HG02623 (cell line): ENCODE results near the gene PCDHB4.
"Not testable (repeated sequence)": the region's sequence is repeated elsewhere in the genome, so short reads cannot be mapped to it uniquely, and the experiment has no call there.

ENCODE experiments used
- ATAC-seq: cut with Tn5 transposase; IDR thresholded peaks from one replicate; pipeline ENCODE4 v1.9.1; 2021; ENCODE audit warnings: moderate library complexity; ENCODE audit not compliant: unreplicated experiment

PCDHB4 gene

DNA sequence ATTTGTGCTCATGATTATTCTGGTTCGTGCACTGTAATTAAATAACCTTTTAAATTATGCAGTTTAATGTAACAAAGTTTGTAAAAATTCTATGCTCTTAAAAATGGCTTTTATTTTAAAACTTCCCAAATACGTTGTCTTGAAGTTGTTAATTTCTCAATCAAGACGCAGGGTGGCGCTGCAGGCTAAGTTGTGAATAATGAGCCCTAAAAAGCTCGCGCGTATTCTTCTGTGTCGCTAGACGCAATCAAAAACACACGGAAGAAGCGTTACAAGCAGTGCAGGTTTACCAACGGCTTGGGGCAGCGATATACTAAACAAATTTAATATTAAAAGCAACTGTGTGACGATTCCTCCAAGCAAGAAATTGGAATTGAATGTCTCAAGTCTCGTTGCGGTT, at the start of gene PCDHB4:
Gene PCDHB4 (plus strand): TSS at position 256 of the 400 bp plus-strand sequence. CDS start 181 bp downstream, outside the sequence.
- no peak for ATAC-seq

DNA sequence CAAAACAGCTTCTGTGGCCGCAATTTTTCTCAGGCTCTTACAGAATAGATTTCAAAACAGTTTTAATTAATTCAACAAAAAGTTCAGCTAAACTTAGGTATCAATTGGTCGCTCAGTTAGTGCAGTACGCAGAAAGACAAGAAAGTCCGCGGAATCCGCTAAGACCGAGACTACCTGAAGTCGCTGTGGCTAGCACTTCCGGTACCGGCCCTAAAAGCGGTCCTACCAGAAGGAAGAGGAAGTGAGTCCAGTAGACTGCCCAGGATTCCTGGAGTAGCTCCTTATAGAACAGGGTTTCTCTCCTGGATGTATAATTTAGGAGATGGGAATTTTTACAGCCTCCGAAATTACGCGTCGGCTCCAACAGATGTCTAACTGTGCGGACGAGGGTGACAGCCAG, 43.8 kb upstream of the PCDHB4 start:
- no peak for ATAC-seq

DNA sequence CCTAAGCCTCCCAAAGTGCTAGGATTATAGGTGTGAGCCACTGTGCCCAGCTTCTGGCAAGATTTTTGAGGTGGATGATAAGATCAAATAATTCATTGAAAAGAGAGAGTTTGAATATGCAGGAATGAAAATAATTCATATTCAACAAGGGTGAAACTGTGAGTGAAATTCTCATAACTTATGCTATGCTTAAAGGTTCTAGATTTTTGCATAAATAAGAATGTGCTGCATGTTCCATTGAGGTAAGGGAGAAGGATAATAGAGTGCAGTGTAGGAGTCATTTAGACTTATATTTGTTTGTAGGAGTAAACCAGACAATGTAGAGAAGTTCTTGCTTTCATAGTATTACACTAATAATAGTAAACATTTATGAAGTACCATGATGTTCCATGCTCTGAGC, 39.4 kb upstream of the PCDHB4 start:
- ATAC-seq: no peak

DNA sequence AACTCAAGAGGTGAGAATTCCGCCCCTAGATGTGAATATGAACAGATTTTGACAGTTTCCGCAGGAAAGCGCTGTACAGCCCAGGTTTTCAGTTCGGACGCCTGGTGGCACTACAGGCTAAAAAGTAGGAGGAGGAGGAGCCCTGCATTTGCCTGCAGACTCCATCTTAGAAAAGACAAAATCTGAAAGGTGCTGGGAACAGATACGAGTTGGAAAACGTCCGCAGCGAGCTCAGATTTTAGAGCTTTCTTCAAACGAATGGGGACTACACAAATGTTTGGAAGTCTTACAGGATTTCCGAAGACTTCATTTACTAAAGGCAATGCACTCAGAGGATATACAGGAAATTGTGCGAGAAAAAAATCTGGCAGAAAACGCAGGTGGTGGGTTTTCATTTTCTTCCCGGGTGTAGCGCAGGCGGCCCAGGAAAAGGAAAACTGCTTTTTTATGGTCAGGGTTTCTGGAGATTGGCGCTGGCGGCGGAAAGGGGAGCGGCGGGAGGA, 37.1 kb upstream of the PCDHB4 start:
- no peak for ATAC-seq

DNA sequence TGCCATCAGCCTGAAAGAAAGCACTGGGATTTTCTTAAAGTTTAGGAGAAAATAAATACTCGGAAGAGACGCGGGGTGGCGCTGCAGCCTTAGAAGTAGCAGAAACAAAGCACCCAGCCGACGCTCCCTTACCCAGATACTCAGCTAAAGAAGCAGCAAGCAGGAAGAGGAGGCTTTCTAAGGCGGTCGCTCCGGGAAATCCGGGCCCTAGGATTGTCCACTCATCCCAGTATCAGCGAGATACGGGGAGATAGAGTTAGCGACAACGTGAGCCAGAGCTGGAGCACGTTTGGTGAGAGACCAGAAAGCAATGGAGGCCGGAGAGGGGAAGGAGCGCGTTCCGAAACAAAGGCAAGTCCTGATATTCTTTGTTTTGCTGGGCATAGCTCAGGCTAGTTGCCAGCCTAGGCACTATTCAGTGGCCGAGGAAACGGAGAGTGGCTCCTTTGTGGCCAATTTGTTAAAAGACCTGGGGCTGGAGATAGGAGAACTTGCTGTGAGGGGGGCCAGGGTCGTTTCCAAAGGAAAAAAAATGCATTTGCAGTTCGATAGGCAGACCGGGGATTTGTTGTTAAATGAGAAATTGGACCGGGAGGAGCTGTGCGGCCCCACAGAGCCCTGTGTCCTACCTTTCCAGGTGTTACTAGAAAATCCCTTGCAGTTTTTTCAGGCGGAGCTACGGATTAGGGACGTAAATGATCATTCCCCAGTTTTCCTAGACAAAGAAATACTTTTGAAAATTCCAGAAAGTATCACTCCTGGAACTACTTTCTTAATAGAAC, 26.9 kb upstream of the PCDHB4 start, which contains the start of gene PCDHB2:
Gene PCDHB2 (plus strand): TSS at position 135 of the 782 bp plus-strand sequence. CDS start 176 bp downstream, at position 311.
- ATAC-seq: no peak

DNA sequence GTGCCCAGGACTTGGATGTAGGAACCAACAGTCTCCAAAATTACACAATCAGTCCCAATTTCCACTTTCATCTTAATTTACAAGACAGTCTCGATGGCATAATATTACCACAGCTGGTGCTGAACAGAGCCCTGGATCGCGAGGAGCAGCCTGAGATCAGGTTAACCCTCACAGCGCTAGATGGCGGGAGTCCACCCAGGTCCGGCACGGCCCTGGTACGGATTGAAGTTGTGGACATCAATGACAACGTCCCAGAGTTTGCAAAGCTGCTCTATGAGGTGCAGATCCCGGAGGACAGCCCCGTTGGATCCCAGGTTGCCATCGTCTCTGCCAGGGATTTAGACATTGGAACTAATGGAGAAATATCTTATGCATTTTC, 26.4 kb upstream of the PCDHB4 start:
- no peak for ATAC-seq

DNA sequence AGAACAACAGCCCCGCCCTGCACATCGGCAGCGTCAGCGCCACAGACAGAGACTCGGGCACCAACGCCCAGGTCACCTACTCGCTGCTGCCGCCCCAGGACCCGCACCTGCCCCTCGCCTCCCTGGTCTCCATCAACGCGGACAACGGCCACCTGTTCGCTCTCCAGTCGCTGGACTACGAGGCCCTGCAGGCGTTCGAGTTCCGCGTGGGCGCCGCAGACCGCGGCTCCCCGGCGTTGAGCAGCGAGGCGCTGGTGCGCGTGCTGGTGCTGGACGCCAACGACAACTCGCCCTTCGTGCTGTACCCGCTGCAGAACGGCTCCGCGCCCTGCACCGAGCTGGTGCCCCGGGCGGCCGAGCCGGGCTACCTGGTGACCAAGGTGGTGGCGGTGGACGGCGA, 25.4 kb upstream of the PCDHB4 start:
- ATAC-seq: not testable (repeated sequence)

DNA sequence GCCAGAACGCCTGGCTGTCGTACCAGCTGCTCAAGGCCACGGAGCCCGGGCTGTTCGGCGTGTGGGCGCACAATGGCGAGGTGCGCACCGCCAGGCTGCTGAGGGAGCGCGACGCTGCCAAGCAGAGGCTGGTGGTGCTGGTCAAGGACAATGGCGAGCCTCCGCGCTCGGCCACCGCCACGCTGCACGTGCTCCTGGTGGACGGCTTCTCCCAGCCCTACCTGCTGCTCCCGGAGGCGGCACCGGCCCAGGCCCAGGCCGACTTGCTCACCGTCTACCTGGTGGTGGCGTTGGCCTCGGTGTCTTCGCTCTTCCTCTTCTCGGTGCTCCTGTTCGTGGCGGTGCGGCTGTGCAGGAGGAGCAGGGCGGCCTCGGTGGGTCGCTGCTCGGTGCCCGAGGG, 25.0 kb upstream of the PCDHB4 start:
- not testable (repeated sequence) for ATAC-seq

DNA sequence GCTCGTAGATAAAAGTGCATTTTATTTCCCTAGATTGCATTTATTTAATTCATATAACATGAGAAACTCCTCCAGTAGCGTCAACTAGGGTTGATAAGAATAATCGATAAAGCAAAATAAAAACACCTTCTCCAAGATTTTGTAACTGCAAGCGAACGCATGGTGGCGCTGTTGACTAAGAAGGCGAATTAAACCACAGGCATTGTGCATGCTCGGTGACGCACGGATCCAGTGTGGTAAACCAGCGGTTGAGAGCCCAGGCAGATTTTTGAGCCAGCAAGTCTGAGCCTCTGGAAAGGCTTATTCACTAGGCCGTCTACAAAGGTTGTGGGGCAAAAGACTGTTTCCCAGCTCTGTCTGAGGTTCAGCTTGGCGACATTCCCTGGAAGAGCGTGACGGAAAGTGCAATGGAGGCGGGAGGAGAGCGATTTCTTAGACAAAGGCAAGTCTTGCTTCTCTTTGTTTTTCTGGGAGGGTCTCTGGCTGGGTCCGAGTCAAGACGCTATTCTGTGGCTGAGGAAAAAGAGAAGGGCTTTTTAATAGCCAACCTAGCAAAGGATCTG, 21.3 kb upstream of the PCDHB4 start, which contains the start of gene PCDHB3:
Gene PCDHB3 (plus strand): TSS at position 231 of the 563 bp plus-strand sequence. CDS start 177 bp downstream, at position 408.
- no peak for ATAC-seq

DNA sequence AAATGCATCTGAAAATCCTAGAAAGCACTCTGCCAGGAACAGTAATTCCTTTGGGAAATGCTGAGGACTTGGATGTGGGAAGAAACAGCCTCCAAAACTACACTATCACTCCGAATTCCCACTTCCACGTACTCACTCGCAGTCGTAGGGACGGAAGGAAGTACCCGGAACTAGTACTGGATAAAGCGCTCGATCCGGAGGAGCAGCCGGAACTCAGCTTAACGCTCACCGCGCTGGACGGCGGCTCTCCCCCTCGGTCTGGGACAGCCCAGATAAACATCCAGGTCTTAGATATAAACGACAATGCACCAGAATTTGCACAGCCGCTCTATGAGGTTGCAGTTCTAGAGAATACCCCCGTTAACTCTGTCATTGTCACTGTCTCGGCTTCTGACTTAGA, 20.6 kb upstream of the PCDHB4 start:
- no peak for ATAC-seq

DNA sequence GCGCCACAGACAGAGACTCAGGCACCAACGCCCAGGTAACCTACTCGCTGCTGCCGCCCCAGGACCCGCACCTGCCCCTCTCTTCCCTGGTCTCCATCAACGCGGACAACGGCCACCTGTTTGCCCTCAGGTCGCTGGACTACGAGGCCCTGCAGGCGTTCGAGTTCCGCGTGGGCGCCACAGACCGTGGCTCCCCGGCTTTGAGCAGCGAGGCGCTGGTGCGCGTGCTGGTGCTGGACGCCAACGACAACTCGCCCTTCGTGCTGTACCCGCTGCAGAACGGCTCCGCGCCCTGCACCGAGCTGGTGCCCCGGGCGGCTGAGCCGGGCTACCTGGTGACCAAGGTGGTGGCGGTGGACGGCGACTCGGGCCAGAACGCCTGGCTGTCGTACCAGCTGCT, 19.5 kb upstream of the PCDHB4 start:
- not testable (repeated sequence) for ATAC-seq

DNA sequence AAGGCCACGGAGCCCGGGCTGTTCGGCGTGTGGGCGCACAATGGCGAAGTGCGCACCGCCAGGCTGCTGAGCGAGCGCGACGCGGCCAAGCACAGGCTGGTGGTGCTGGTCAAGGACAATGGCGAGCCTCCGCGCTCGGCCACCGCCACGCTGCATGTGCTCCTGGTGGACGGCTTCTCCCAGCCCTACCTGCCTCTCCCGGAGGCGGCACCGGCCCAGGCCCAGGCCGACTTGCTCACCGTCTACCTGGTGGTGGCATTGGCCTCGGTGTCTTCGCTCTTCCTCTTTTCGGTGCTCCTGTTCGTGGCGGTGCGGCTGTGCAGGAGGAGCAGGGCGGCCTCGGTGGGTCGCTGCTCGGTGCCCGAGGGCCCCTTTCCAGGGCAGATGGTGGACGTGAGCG, 19.1 kb upstream of the PCDHB4 start:
- not testable (repeated sequence) for ATAC-seq

DNA sequence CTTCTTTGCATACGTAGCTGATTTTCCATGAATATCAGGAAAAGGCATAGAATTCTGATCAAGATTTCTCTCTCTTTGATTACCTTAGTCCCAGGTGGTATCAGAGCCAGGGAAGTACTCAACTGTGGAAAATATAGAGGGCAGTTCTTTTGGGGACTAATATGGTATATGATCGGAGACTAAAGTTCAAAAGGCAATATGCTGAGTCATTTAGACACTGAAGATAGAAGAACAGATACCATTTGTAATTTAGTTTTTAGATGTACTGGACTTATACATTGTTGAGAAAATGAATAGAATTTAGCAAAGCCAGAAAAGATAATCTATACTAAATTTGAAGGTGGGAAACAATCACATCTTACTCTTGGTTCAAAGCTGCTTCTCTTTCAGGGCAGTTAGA, 16.3 kb upstream of the PCDHB4 start:
- no peak for ATAC-seq

DNA sequence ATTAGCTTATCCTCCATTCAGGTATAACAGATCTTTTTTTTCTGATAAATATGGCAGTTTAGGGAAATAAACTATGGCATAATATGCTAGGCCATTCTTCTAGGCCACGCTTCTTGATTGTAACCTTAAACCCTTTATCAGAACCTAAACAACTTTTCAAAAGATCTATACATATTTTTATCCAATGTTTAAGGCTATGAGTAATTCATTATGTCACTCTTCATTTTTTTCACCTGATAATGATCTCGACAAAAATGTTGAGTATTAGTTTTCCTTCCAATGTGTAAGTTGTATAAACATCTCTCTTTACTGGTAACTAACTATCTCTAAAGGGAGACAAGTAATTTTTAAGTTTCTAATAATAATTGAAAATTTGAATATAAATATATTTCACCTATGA, 2.4 kb upstream of the PCDHB4 start:
- no peak for ATAC-seq

DNA sequence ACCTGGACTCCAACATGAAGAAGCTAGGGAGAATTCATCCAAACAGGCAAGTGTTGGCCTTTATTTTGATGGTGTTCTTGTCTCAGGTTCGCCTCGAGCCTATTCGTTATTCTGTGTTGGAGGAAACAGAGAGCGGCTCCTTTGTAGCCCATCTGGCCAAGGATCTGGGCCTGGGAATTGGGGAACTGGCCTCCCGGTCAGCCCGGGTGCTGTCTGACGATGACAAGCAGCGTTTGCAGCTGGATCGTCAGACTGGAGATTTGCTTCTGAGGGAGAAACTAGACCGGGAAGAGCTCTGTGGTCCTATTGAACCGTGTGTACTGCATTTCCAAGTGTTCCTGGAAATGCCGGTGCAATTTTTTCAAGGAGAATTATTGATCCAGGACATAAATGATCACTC, 367 bp downstream of the PCDHB4 start:
- ATAC-seq: no peak

DNA sequence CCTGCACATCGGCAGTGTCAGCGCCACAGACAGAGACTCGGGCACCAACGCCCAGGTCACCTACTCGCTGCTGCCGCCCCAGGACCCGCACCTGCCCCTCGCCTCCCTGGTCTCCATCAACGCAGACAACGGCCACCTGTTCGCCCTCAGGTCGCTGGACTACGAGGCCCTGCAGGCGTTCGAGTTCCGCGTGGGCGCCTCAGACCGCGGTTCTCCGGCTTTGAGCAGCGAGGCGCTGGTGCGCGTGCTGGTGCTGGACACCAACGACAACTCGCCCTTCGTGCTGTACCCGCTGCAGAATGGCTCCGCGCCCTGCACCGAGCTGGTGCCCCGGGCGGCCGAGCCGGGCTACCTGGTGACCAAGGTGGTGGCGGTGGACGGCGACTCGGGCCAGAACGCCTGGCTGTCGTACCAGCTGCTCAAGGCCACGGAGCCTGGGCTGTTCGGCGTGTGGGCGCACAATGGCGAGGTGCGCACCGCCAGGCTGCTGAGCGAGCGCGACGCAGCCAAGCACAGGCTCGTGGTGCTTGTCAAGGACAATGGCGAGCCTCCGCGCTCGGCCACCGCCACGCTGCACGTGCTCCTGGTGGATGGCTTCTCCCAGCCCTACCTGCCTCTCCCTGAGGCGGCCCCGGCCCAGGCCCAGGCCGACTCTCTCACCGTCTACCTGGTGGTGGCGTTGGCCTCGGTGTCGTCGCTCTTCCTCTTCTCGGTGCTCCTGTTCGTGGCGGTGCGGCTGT, 1.9 kb downstream of the PCDHB4 start:
- ATAC-seq: not testable (repeated sequence)

DNA sequence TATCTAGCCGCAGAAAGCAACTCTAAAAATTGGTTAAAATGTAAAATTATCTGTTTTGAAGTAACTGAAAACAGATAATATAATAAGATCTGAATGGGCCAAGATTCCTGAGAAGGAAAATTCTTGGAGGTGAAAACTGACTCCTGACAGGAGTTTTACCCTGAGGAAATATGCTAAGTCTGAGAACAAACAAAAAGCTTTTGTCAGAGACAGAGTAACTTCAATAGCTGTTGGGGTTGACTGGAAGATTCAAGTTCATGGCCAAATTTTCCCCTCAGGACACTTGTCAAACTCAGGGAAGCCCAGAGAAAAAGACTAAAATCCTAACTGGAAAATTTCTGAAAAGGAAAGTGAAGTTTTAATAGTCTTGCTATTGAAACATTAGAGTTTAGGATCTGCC, 5.7 kb downstream of the PCDHB4 start:
- no peak for ATAC-seq

DNA sequence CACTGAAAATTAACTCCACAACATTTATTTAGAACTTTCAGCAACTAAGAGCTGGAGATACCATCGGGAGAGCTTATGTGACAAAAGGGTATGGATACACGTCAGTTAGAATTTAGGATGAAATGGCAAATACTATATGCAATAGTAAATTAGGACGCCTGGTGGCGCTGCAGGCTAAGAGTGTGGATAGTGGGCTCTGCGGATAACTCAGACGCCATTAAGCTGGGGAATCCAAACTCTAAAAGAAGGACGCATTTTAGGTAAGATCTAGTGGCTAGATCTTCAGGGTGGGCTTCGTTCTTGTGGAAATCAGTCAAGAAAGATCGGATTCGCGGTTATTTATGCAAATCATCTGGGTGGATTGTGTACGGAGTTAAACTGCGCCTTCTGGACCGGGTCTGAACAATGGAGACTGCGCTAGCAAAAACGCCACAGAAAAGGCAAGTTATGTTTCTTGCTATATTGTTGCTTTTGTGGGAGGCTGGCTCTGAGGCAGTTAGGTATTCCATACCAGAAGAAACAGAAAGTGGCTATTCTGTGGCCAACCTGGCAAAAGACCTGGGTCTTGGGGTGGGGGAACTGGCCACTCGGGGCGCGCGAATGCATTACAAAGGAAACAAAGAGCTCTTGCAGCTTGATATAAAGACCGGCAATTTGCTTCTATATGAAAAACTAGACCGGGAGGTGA, 13.6 kb downstream of the PCDHB4 start, which contains the start of gene PCDHB5:
Gene PCDHB5 (plus strand): TSS at position 177 of the 688 bp plus-strand sequence. CDS start 229 bp downstream, at position 406.
- no peak for ATAC-seq

DNA sequence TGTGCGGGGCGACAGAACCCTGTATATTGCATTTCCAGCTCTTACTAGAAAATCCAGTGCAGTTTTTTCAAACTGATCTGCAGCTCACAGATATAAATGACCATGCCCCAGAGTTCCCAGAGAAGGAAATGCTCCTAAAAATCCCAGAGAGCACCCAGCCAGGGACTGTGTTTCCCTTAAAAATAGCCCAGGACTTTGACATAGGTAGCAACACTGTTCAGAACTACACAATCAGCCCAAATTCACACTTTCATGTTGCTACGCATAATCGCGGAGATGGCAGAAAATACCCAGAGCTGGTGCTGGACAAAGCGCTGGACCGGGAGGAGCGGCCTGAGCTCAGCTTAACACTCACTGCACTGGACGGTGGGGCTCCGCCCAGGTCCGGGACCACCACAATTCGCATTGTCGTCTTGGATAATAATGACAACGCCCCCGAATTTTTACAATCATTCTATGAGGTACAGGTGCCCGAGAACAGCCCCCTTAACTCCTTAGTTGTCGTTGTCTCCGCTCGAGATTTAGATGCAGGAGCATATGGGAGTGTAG, 14.2 kb downstream of the PCDHB4 start:
- ATAC-seq: no peak

DNA sequence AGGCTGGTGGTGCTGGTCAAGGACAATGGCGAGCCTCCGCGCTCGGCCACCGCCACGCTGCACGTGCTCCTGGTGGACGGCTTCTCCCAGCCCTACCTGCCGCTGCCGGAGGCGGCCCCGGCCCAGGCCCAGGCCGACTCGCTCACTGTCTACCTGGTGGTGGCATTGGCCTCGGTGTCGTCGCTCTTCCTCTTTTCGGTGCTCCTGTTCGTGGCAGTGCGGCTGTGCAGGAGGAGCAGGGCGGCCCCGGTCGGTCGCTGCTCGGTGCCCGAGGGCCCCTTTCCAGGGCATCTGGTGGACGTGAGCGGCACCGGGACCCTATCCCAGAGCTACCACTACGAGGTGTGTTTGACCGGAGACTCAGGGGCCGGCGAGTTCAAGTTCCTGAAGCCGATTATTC, 15.7 kb downstream of the PCDHB4 start:
- ATAC-seq: not testable (repeated sequence)
